Measurements from ENCODE around the gene ZNF366.

Gene ZNF366

GRCh38 chr5:72487177-72487576 is 20.0 kb downstream of the ZNF366 start:
- no peak for DNase-seq

GRCh38 chr5:72486371-72486770 is 20.8 kb downstream of the ZNF366 start:
- no peak for DNase-seq

- DNase-seq = no peak
Measured at GRCh38 chr5:72485430-72485974, 21.7 kb downstream of the ZNF366 start.

- DNase-seq = no peak
Measured at GRCh38 chr5:72482046-72482445, 25.2 kb downstream of the ZNF366 start.

- DNase-seq = no peak
Measured at GRCh38 chr5:72480841-72481240, 26.4 kb downstream of the ZNF366 start.

GRCh38 chr5:72479921-72480320 is 27.3 kb downstream of the ZNF366 start:
- DNase-seq = no peak

GRCh38 chr5:72478684-72479083 is 28.5 kb downstream of the ZNF366 start:
- no peak for DNase-seq

GRCh38 chr5:72478276-72478675 is 28.9 kb downstream of the ZNF366 start:
- DNase-seq = no peak

GRCh38 chr5:72477644-72478043 is 29.6 kb downstream of the ZNF366 start:
- DNase-seq = no peak

- DNase-seq = no peak
Measured at GRCh38 chr5:72477176-72477575, 30.0 kb downstream of the ZNF366 start.

- no peak for DNase-seq
Measured at GRCh38 chr5:72476721-72477120, 30.5 kb downstream of the ZNF366 start.

GRCh38 chr5:72476275-72476674 is 30.9 kb downstream of the ZNF366 start:
- no peak for DNase-seq

GRCh38 chr5:72474516-72474915 is 32.7 kb downstream of the ZNF366 start:
- DNase-seq = no peak

- no peak for DNase-seq
Measured at GRCh38 chr5:72474046-72474500, 33.1 kb downstream of the ZNF366 start.

GRCh38 chr5:72472666-72473422 is 34.4 kb downstream of the ZNF366 start:
- DNase-seq = no peak

- no peak for DNase-seq
Measured at GRCh38 chr5:72472031-72472430, 35.2 kb downstream of the ZNF366 start.

- no peak for DNase-seq
Measured at GRCh38 chr5:72470826-72471225, 36.4 kb downstream of the ZNF366 start.

GRCh38 chr5:72468606-72469005 is 38.6 kb downstream of the ZNF366 start:
- no peak for DNase-seq

- no peak for DNase-seq
Measured at GRCh38 chr5:72468024-72468423, 39.2 kb downstream of the ZNF366 start.

- no peak for DNase-seq
Measured at GRCh38 chr5:72467461-72467860, 39.7 kb downstream of the ZNF366 start.

GRCh38 chr5:72465601-72466563 is 41.3 kb downstream of the ZNF366 start:
- no peak for DNase-seq

GRCh38 chr5:72465066-72465465 is 42.1 kb downstream of the ZNF366 start:
- DNase-seq = no peak

- DNase-seq = no peak
Measured at GRCh38 chr5:72464071-72464470, 43.1 kb downstream of the ZNF366 start.

Measured in activated CD4-positive, alpha-beta T cell treated with anti-CD3 and anti-CD28 coated beads, Interleukin-2, amount 50 U/mL, for 4 hours (primary cell).